CD14-positive monocyte (primary cell): ENCODE data around the gene RETREG2. TPM values are rescaled to one million over a fixed set of nuclear protein-coding genes. Genes with fewer than 3 reads are reported as not detected.

ENCODE experiments used
- DNase-seq, 3 donors: peaks; one replicate each; pipeline ENCODE4 v3.0.0-alpha.2; 2011 to 2022
- H2AFZ ChIP-seq: 2 replicates; pipeline ENCODE4 v1.6.0; 2012; ENCODE audit warnings: mild to moderate bottlenecking, low read depth, low read length, inconsistent platforms; ENCODE audit not compliant: insufficient read depth, poor library complexity, severe bottlenecking
- H3K27ac ChIP-seq, 2 donors: 1 replicate in 1 of 2; 2 replicates in 1 of 2; pipeline ENCODE4 v1.5.1; 2012 to 2013; ENCODE audit warnings: low read length in 2 of 2, control low read depth in 1 of 2, inconsistent platforms in 1 of 2, low read depth in 1 of 2, mild to moderate bottlenecking in 1 of 2
- H3K27me3 ChIP-seq, 2 donors: one replicate each; pipeline versions ENCODE4 v1.6.0 to v1.6.1; 2011 to 2013; ENCODE audit warnings: low read length in 2 of 2; ENCODE audit not compliant: control insufficient read depth in 2 of 2, insufficient read depth in 2 of 2
- H3K36me3 ChIP-seq, 2 donors: replicated peaks in 1 of 2; 1 replicate in 1 of 2; 2 replicates in 1 of 2; pipeline versions ENCODE4 v1.5.1 to v1.6.1; 2012 to 2013; ENCODE audit warnings: low read length in 2 of 2, control low read depth in 1 of 2, inconsistent platforms in 1 of 2, mild to moderate bottlenecking in 1 of 2; ENCODE audit not compliant: insufficient read depth in 2 of 2, control insufficient read depth in 1 of 2
- H3K4me1 ChIP-seq, 2 donors: 1 replicate in 1 of 2; 2 replicates in 1 of 2; pipeline versions ENCODE4 v1.5.1 to v1.6.1; 2012 to 2013; ENCODE audit warnings: low read length in 2 of 2, control low read depth in 1 of 2, inconsistent platforms in 1 of 2, mild to moderate bottlenecking in 1 of 2, moderate library complexity in 1 of 2; ENCODE audit not compliant: insufficient read depth in 2 of 2, control insufficient read depth in 1 of 2
- H3K4me2 ChIP-seq: replicated peaks from 2 replicates; pipeline ENCODE3; 2012; ENCODE audit warnings: low read length, moderate library complexity, mild to moderate bottlenecking; ENCODE audit not compliant: poor library complexity, severe bottlenecking; ENCODE audit errors: extremely low read depth
- H3K4me3 ChIP-seq, 3 experiments: fragments of 200-600 bp in 1 of 3; sonication (generic) in 1 of 3; replicated peaks in 1 of 3; 1 replicate in 2 of 3; 2 replicates in 1 of 3; pipeline ENCODE4 v1.5.1; 2011 to 2013; ENCODE audit warnings: low read length in 3 of 3, mild to moderate bottlenecking in 3 of 3, control low read depth in 2 of 3, low read depth in 2 of 3, inconsistent platforms in 1 of 3, moderate library complexity in 1 of 3
- H3K79me2 ChIP-seq: 2 replicates; pipeline ENCODE4 v1.6.0; 2012; ENCODE audit warnings: mild to moderate bottlenecking, control low read depth, inconsistent platforms, low read length, moderate library complexity; ENCODE audit not compliant: insufficient read depth
- H3K9ac ChIP-seq: 2 replicates; pipeline ENCODE4 v1.6.0; 2017; ENCODE audit warnings: low read length, mild to moderate bottlenecking; ENCODE audit not compliant: insufficient read depth, poor library complexity, severe bottlenecking
- H3K9me3 ChIP-seq, 2 donors: replicated peaks in 1 of 2; 1 replicate in 1 of 2; 2 replicates in 1 of 2; pipeline versions ENCODE4 v1.5.1 to v1.6.1; 2012 to 2013; ENCODE audit warnings: low read length in 2 of 2, control low read depth in 1 of 2; ENCODE audit not compliant: control insufficient read depth in 1 of 2, insufficient read depth in 1 of 2
- H4K20me1 ChIP-seq: 2 replicates; pipeline ENCODE4 v1.6.0; 2012; ENCODE audit warnings: mild to moderate bottlenecking, low read length, control low read depth, moderate library complexity; ENCODE audit not compliant: insufficient read depth
- H3K27ac Mint-ChIP-seq, 7 donors: one replicate each; pipeline ENCODE4 v1.8.0; 2020; ENCODE audit warnings: mild to moderate bottlenecking in 7 of 7, mixed read lengths in 7 of 7, moderate library complexity in 6 of 7, inconsistent platforms in 2 of 7
- H3K27me3 Mint-ChIP-seq, 3 donors: one replicate each; pipeline ENCODE4 v1.8.0; 2021 to 2022; ENCODE audit warnings: low read depth in 3 of 3, mild to moderate bottlenecking in 3 of 3, mixed read lengths in 3 of 3, moderate library complexity in 3 of 3, inconsistent platforms in 1 of 3
- H3K36me3 Mint-ChIP-seq, 2 donors: one replicate each; pipeline ENCODE4 v1.8.0; 2020; ENCODE audit warnings: mixed read lengths in 2 of 2, inconsistent platforms in 1 of 2, mild to moderate bottlenecking in 1 of 2
- H3K4me1 Mint-ChIP-seq: one replicate; pipeline ENCODE4 v1.8.0; 2020; ENCODE audit warnings: mild to moderate bottlenecking, mixed read lengths
- H3K4me3 Mint-ChIP-seq, 2 donors: one replicate each; pipeline ENCODE4 v1.8.0; 2020; ENCODE audit warnings: mild to moderate bottlenecking in 2 of 2, mixed read lengths in 2 of 2, moderate library complexity in 1 of 2
- H3K9me3 Mint-ChIP-seq, 7 donors: one replicate each; pipeline ENCODE4 v1.8.0; 2020 to 2022; ENCODE audit warnings: mixed read lengths in 7 of 7, mild to moderate bottlenecking in 6 of 7, moderate library complexity in 6 of 7, inconsistent platforms in 2 of 7
- CTCF ChIP-seq: fragments of 200-600 bp; IDR thresholded peaks from one replicate; pipeline ENCODE4 v1.8.0; 2022; ENCODE audit warnings: antibody characterized with exemption, mild to moderate bottlenecking
- WGBS: methylation state at CpG from one replicate; pipeline ENCODE4 v1.1.5; 2013; ENCODE audit warnings: missing lambda C conversion rate; ENCODE audit not compliant: insufficient coverage; 5-methylcytosine and 5-hydroxymethylcytosine counted together
- intact Hi-C, 2 donors: fragments of 100-400 bp; cut with micrococcal nuclease; formaldehyde crosslinking; loops; one replicate each; pipeline versions ENCODE4 v1.15.0 to v1.15.1; 2023
- polyA plus RNA-seq, 3 donors: library from polyadenylated mRNA; depleted of rRNA in 1 of 3; unstranded in 2 of 3; stranded (reverse) in 1 of 3; fragments of 300-500 nt in 2 of 3; fragments of >200 nt in 1 of 3; fragmentation: Illumina TruSeq in 2 of 3; gene quantifications; 1 replicate in 2 of 3; 2 replicates in 1 of 3; pipeline ENCODE4 v1.2.3, GENCODE V29; 2012 to 2021

RETREG2 gene
- polyA plus RNA-seq, 3 donors: 37.7 to 60.9 (median 39.4) TPM

- Histone ChIP-seq H3K36me3 (peaks cover 27 to 43% of the 10 kb centered on the region in 2 donors), H3K9me3 (no peaks in the 10 kb centered on the region), H3K9ac (no peak overlapping the region), H2AFZ (no peak overlapping the region), H3K79me2 (peaks cover 6% of the 10 kb centered on the region), H4K20me1 (peaks cover 23% of the 10 kb centered on the region), H3K4me3 (no peak overlapping the region), H3K4me2 (no peak overlapping the region), H3K27me3 (no peaks in the 10 kb centered on the region), H3K4me1 (peaks cover 10 to 11% of the 10 kb centered on the region in 2 donors), H3K27ac (no peak overlapping the region)
- Mint-ChIP-seq H3K27ac (no peak overlapping the region), H3K36me3 (peaks cover 32 to 43% of the 10 kb centered on the region in 2 donors), H3K4me1 (peaks cover 13% of the 10 kb centered on the region), H3K9me3 (peaks cover 0 to 2% (median 0%) of the 10 kb centered on the region in 7 donors), H3K27me3 (peaks cover 0 to 3% (median 0%) of the 10 kb centered on the region in 3 donors), H3K4me3 (no peak overlapping the region)
- TF ChIP-seq CTCF: no peak
- intact Hi-C loops: no loop called here
- WGBS: 94% methylated on average over 5 of the region's 7 CpGs
- no peak for DNase-seq
These were observed 8.8 kb downstream of the RETREG2 start for GRCh38 chr2:219186754-219187456.

GRCh38 chr2:219197388-219197787 is 19.3 kb downstream of the RETREG2 start:
- Mint-ChIP-seq H3K4me3 (no peak overlapping the region), H3K27me3 (peaks cover 2 to 19% (median 14%) of the 10 kb centered on the region in 3 donors), H3K36me3 (no peaks in the 10 kb centered on the region), H3K4me1 (no peaks in the 10 kb centered on the region), H3K27ac (no peak overlapping the region), H3K9me3 (peaks cover 0 to 3% (median 0%) of the 10 kb centered on the region in 7 donors)
- H3K4me2 ChIP-seq: no peak overlapping the region
- WGBS: 100% methylated on average over 1 of the region's 1 CpG
- H3K79me2 ChIP-seq: no peaks in the 10 kb centered on the region
- H3K9me3 ChIP-seq: no peaks in the 10 kb centered on the region
- H3K4me1 ChIP-seq: no peaks in the 10 kb centered on the region
- H2AFZ ChIP-seq: no peak overlapping the region
- no peaks in the 10 kb centered on the region for H3K36me3 ChIP-seq
- H3K27ac ChIP-seq: no peak overlapping the region
- H4K20me1 ChIP-seq: no peaks in the 10 kb centered on the region
- no peak for TF ChIP-seq CTCF
- intact Hi-C loops: no loop called here
- H3K9ac ChIP-seq: no peak overlapping the region
- no peak overlapping the region for H3K4me3 ChIP-seq
- no peak for DNase-seq
- H3K27me3 ChIP-seq: no peaks in the 10 kb centered on the region
